Transverse colon (tissue), 3 donors: ENCODE measurements around the gene TAF11L3.

Source experiments
- POLR2A ChIP-seq: fragments of 450-650 bp; IDR thresholded peaks from one replicate; pipeline ENCODE4 v1.6.1; 2016; ENCODE audit warnings: antibody characterized with exemption, mild to moderate bottlenecking, moderate library complexity
- TF ChIP-seq, protein P1 (sequence below), 5 experiments: fragments of 200-600 bp in 3 of 5; fragments of 450-650 bp in 2 of 5; sonication (generic) in 3 of 5; IDR thresholded peaks; 1 replicate in 2 of 5; 2 replicates in 3 of 5; pipeline ENCODE4 v1.5.1; 2016 to 2017; ENCODE audit warnings: antibody characterized with exemption in 5 of 5, inconsistent platforms in 3 of 5, mild to moderate bottlenecking in 2 of 5, moderate library complexity in 1 of 5

DNA sequence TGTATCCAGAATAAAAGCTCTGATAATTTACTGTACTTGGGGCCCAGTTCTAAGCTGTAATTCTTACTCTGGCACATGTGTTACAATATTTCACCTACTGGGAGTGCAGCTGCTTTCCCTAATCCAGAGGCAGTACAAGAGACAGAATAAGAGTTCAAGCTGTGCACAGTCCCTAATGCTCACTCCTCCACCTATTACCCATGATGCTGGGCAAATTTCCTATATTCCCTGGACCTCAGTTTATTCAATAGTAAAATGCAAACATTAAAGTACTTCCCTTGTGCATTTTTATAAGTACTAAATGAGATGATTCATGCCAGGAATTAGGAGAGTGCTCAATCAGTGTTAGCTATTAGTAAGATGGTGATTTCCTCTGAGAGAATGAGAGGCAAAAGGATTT is 48.1 kb upstream of the TAF11L3 start:
- TF ChIP-seq, protein P1, sequence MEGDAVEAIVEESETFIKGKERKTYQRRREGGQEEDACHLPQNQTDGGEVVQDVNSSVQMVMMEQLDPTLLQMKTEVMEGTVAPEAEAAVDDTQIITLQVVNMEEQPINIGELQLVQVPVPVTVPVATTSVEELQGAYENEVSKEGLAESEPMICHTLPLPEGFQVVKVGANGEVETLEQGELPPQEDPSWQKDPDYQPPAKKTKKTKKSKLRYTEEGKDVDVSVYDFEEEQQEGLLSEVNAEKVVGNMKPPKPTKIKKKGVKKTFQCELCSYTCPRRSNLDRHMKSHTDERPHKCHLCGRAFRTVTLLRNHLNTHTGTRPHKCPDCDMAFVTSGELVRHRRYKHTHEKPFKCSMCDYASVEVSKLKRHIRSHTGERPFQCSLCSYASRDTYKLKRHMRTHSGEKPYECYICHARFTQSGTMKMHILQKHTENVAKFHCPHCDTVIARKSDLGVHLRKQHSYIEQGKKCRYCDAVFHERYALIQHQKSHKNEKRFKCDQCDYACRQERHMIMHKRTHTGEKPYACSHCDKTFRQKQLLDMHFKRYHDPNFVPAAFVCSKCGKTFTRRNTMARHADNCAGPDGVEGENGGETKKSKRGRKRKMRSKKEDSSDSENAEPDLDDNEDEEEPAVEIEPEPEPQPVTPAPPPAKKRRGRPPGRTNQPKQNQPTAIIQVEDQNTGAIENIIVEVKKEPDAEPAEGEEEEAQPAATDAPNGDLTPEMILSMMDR (IDR thresholded peaks at IDR 0.05), result no peak
- no peak for TF ChIP-seq POLR2A
